ENCODE measurements around the gene PHF19.

Gene PHF19

DNA sequence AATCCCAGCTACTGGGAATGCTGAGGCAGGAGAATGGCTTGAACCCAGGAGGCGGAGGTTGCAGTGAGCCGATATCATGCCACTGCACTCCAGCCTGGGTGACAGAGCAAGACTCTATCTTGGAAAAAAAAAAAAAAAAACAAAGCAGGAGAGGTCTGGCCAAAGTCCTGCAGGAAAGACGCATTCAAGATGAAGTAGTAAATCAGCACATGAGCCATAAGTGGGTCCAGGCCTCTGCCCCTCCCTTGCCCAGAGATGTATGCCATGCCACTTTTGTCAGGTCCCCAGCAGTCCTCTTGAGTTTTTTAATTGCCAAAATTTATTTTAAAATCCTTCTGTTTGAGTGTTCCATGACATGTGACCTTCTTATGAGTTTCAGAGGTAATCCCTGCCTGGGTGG is 8.5 kb upstream of the PHF19 start:
- no peak for DNase-seq (ENCODE audit: low read depth)
- no peak overlapping the region for H3K4me3 ChIP-seq (ENCODE audit: low read depth, low read length)
- no peak for TF ChIP-seq CTCF (IDR thresholded peaks at IDR 0.05; ENCODE audit: low read depth, low read length, missing control alignments)

DNA sequence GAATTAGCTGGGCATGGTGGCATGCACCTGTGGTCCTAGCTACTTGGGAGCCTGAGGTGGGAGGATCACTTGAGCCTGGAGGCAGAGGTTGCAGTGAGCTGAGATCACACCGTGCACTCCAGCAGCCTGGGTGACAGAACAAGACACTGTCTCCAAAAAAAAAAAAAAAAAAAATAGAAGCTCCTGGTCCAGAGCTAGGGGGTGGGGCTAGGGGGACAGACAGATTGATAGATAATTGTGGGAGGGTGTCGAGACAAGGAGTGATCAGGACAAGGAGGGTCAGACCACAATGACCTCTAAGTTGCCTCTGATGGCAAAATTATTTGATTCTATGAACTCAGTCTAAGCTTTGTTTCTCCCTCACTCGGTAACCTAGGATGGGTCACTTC is 6.6 kb upstream of the PHF19 start:
- no peak for TF ChIP-seq CTCF (IDR thresholded peaks at IDR 0.05; ENCODE audit: low read depth, low read length, missing control alignments)
- H3K4me3 ChIP-seq (ENCODE audit: low read depth, low read length), result no peak overlapping the region

DNA sequence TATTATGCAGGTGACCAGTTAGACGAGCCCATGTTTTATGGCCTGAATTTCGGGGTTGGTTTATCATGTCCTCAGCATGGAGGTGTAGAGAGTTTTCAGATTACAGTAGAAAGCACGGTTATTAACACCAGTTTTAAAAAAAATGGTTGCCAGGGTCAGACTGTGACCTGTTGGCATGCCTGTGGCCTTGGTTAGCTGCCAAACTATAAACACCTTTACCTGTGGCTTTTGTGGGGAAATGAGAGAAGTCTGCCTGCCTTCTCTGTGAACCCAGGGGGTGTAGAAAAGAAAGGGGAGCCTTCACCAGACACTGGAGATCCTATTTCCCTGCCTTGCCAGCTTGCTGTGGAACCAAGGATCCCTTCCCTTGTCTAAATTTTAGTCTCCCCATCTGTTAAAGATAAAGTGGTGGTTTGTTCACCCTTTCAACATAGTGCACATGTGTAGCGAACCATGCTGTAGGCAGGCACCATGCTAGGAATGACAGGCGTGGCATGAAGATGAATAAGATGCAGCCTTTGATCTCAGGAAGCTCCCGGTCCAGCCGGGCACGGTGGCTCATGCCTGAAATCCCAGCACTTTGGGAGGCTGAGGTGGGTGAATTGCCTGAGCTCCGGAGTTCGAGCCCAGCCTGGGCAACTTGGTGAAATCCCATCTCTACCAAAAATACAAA is 6.1 kb upstream of the PHF19 start:
- no peak overlapping the region for H3K4me3 ChIP-seq (ENCODE audit: low read depth, low read length)
- no peak for DNase-seq (ENCODE audit: low read depth)
- TF ChIP-seq CTCF (IDR thresholded peaks at IDR 0.05; ENCODE audit: low read depth, low read length, missing control alignments), result no peak

More for the DNA sequence above, 6.6 kb upstream of the PHF19 start:
- DNase-seq (ENCODE audit: low read depth), result no peak

DNA sequence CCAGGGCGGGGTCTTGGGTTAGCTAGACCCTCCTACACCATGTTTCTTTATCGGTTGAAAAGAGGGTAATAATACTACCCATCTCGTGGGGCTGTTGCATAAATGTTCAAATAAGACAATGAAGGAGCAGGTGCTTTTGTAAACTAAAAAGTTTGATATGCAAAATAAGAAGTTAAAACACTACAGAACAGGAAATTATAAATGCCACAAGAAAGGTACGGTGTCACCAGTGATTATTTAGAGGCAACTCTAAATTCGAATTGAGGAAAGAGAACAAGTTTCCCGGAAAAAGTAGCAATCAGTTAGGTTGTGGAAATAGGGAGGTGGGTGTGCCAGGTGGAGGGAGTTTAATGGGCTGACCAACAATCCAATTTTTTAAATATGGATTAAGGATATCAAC is 2.5 kb upstream of the PHF19 start:
- no peak for TF ChIP-seq CTCF (IDR thresholded peaks at IDR 0.05; ENCODE audit: low read depth, low read length, missing control alignments)
- H3K4me3 ChIP-seq (ENCODE audit: low read depth, low read length), result no peak overlapping the region
- DNase-seq (ENCODE audit: low read depth), result no peak

DNA sequence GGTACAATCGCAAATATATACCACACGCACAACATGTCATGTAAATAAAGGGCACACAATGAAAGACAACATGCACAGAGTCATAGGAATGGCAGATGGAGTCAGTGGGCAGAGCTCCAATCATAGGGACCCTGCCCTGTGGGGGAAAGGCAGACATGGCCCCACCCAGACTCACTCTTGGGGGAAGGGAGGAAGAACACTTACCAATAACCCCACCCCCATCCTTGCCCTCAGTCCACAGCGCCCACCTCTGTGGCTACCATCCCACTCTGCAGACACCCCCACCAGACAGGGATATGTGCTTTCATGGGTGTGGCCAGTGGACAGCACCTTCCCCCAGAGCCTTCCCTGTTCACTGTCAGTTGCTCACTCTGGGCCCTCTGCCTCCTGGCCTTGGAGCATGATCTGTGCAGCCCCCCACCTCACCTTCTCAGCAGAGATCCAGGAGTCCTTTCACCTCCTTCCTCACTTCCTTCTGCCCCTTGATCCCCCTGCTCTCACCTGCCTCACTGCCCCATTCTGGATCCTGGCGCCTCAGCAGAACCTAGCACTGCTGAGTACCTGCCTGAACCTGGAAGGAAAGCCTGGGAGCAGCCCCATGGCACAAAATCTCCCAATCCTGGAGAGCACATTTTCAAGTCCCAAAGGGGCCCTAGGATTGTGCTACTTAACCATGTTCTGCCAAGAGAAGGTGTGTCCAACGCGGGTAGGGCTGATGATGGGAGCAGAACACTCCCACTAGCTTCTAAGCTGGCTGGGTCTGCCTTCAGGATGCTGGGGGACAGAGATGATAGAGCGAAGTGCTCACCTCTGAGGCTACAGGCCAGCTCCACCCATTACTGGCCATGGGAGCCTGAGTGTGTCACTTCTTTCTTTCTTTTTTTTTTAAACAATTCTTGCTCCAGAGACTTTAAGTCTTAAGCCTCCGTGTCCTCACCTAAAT is 1.5 kb upstream of the PHF19 start:
- DNase-seq (ENCODE audit: low read depth), result no peak
- H3K4me3 ChIP-seq (ENCODE audit: low read depth, low read length), result peak overlapping the region; percentile 70
- TF ChIP-seq CTCF (IDR thresholded peaks at IDR 0.05; ENCODE audit: low read depth, low read length, missing control alignments), result no peak

GRCh38 chr9:120877276-120878034 is 467 bp upstream of the PHF19 start:
- peak overlapping the region; percentile 70 for H3K4me3 ChIP-seq (ENCODE audit: low read depth, low read length)
- no peak for DNase-seq (ENCODE audit: low read depth)
- TF ChIP-seq CTCF (IDR thresholded peaks at IDR 0.05; ENCODE audit: low read depth, low read length, missing control alignments), result peak; percentile 21
